ENCODE results near the gene GNPTG.

The GNPTG gene

DNA sequence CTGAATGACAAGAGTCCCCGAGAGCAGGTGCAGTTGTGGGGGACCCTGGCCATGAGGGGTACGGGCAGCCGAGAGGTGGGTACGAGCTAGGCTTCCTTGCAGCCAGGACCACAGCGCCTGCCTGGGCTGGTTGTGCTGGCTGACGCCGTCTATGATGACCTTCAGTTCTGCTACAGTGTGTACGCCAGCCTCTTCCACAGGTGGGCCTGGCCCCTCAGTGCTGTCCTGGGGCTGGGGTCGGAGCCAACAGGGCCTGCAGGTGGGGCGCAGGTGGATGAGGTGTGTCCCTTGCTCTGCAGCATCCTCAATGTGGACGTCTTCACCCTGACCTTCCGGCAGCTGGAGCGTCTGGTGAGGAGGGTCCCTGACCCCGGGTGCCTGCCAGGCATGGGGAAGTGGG is 7.2 kb upstream of the GNPTG start:
- Mint-ChIP-seq H3K4me3 (no peak overlapping the region), H3K27me3 (ENCODE audit: low read depth) (no peaks in the 10 kb centered on the region)

GRCh38 chr16:1345087-1345486 is 6.6 kb upstream of the GNPTG start:
- DNase-seq (ENCODE audit: low spot score) = no peak
- H3K9me3 Mint-ChIP-seq = no peaks in the 10 kb centered on the region
- no peaks in the 10 kb centered on the region for H3K27me3 Mint-ChIP-seq (ENCODE audit: low read depth)
- H3K4me1 Mint-ChIP-seq (ENCODE audit: low read depth) = peaks cover 11% of the 10 kb centered on the region
- no peaks in the 10 kb centered on the region for H3K36me3 Mint-ChIP-seq (ENCODE audit: low read depth)
- H3K4me3 Mint-ChIP-seq = no peak overlapping the region
- no peak overlapping the region for H3K27ac Mint-ChIP-seq

More for the DNA sequence above, 7.2 kb upstream of the GNPTG start:
- Mint-ChIP-seq H3K4me1 (ENCODE audit: low read depth) (peaks cover 9% of the 10 kb centered on the region), H3K27ac (no peak overlapping the region), H3K36me3 (ENCODE audit: low read depth) (no peaks in the 10 kb centered on the region), H3K9me3 (no peaks in the 10 kb centered on the region)
- no peak for DNase-seq (ENCODE audit: low spot score)

- Mint-ChIP-seq H3K27ac (no peak overlapping the region), H3K4me1 (ENCODE audit: low read depth) (peaks cover 17% of the 10 kb centered on the region), H3K27me3 (ENCODE audit: low read depth) (no peaks in the 10 kb centered on the region), H3K9me3 (no peaks in the 10 kb centered on the region), H3K36me3 (ENCODE audit: low read depth) (no peaks in the 10 kb centered on the region), H3K4me3 (no peak overlapping the region)
- DNase-seq (ENCODE audit: low spot score) = no peak
These were observed 5.9 kb upstream of the GNPTG start for GRCh38 chr16:1345651-1346421.

GRCh38 chr16:1346422-1347285 is 5.1 kb upstream of the GNPTG start:
- H3K4me1 Mint-ChIP-seq (ENCODE audit: low read depth) = peaks cover 17% of the 10 kb centered on the region
- no peaks in the 10 kb centered on the region for H3K27me3 Mint-ChIP-seq (ENCODE audit: low read depth)
- no peak for DNase-seq (ENCODE audit: low spot score)
- no peaks in the 10 kb centered on the region for H3K36me3 Mint-ChIP-seq (ENCODE audit: low read depth)
- no peaks in the 10 kb centered on the region for H3K9me3 Mint-ChIP-seq
- H3K27ac Mint-ChIP-seq = no peak overlapping the region
- H3K4me3 Mint-ChIP-seq = no peak overlapping the region

GRCh38 chr16:1347286-1347855 is 4.4 kb upstream of the GNPTG start:
- Mint-ChIP-seq H3K27me3 (ENCODE audit: low read depth) (no peaks in the 10 kb centered on the region), H3K27ac (no peak overlapping the region), H3K36me3 (ENCODE audit: low read depth) (no peaks in the 10 kb centered on the region), H3K4me3 (no peak overlapping the region), H3K4me1 (ENCODE audit: low read depth) (peaks cover 19% of the 10 kb centered on the region), H3K9me3 (no peaks in the 10 kb centered on the region)
- DNase-seq (ENCODE audit: low spot score) = no peak

DNA sequence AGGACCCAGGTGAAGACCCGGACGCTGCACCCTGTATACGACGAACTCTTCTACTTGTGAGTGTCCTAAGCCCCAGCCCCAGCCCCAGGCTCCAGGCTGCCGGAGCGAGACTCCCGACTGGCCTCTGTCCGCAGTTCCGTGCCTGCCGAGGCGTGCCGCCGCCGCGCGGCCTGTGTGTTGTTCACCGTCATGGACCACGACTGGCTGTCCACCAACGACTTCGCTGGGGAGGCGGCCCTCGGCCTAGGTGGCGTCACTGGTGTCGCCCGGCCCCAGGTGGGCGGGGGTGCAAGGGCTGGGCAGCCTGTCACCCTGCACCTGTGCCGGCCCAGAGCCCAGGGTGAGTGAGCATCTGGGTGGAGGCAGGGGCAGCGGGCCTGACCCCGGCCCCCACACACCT is 3.8 kb upstream of the GNPTG start:
- no peaks in the 10 kb centered on the region for H3K36me3 Mint-ChIP-seq (ENCODE audit: low read depth)
- H3K27ac Mint-ChIP-seq = no peak overlapping the region
- DNase-seq (ENCODE audit: low spot score) = no peak
- H3K27me3 Mint-ChIP-seq (ENCODE audit: low read depth) = no peaks in the 10 kb centered on the region
- H3K4me1 Mint-ChIP-seq (ENCODE audit: low read depth) = peaks cover 20% of the 10 kb centered on the region
- H3K9me3 Mint-ChIP-seq = no peaks in the 10 kb centered on the region
- H3K4me3 Mint-ChIP-seq = no peak overlapping the region

- no peak overlapping the region for H3K4me3 Mint-ChIP-seq
- no peak for DNase-seq (ENCODE audit: low spot score)
- H3K9me3 Mint-ChIP-seq = no peaks in the 10 kb centered on the region
- H3K27me3 Mint-ChIP-seq (ENCODE audit: low read depth) = no peaks in the 10 kb centered on the region
- peaks cover 18% of the 10 kb centered on the region for H3K4me1 Mint-ChIP-seq (ENCODE audit: low read depth)
- no peak overlapping the region for H3K27ac Mint-ChIP-seq
- no peaks in the 10 kb centered on the region for H3K36me3 Mint-ChIP-seq (ENCODE audit: low read depth)
These were observed 3.3 kb upstream of the GNPTG start for GRCh38 chr16:1348441-1348840.

DNA sequence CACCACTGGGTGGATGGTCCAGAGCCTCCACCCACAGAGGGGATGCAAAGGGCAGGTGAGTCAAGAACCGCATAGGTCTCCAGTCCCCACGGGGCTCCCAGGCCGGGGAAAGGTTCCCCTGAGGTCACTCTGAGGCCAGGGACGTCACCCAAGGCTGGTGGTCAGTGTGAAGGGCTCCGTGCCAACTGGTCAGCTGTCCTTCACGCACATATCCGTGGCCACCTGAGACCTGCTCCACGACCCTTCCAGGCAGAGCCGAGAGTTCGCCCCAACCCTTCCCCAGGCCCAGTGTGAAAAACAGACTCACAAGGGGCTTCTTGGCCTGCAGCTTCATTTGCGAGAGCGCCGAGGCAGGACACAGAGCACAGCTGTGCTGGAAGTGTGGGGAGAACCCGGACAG is 2.8 kb upstream of the GNPTG start:
- Mint-ChIP-seq H3K27ac (no peak overlapping the region), H3K36me3 (ENCODE audit: low read depth) (no peaks in the 10 kb centered on the region)

DNA sequence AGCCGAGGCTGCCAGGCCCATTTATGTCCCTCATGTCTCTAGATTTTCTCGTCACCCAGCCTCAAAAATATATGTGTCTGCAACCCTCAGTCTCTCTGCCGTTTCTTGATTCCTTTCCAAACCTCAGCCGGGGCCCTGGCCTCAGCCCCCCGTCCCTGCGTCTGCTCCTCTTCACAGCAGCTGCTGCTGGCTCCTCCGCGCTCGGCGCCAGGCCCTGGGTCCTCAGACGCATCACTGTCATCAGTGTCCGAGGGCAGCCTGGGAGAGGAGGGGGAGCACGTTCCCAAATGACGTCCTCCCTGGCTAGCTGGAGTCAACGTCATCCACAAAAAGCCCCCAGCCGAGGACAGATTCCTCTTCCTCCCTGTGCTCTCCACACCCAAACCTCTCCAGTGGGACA is 2.4 kb upstream of the GNPTG start:
- no peaks in the 10 kb centered on the region for H3K36me3 Mint-ChIP-seq (ENCODE audit: low read depth)
- no peaks in the 10 kb centered on the region for H3K27me3 Mint-ChIP-seq (ENCODE audit: low read depth)
- DNase-seq (ENCODE audit: low spot score) = no peak
- H3K27ac Mint-ChIP-seq = no peak overlapping the region
- no peaks in the 10 kb centered on the region for H3K9me3 Mint-ChIP-seq
- H3K4me1 Mint-ChIP-seq (ENCODE audit: low read depth) = peaks cover 17% of the 10 kb centered on the region
- H3K4me3 Mint-ChIP-seq = no peak overlapping the region

More for the DNA sequence above, 2.8 kb upstream of the GNPTG start:
- peaks cover 17% of the 10 kb centered on the region for H3K4me1 Mint-ChIP-seq (ENCODE audit: low read depth)
- H3K27me3 Mint-ChIP-seq (ENCODE audit: low read depth) = no peaks in the 10 kb centered on the region
- no peak for DNase-seq (ENCODE audit: low spot score)
- H3K9me3 Mint-ChIP-seq = no peaks in the 10 kb centered on the region
- H3K4me3 Mint-ChIP-seq = no peak overlapping the region

DNA sequence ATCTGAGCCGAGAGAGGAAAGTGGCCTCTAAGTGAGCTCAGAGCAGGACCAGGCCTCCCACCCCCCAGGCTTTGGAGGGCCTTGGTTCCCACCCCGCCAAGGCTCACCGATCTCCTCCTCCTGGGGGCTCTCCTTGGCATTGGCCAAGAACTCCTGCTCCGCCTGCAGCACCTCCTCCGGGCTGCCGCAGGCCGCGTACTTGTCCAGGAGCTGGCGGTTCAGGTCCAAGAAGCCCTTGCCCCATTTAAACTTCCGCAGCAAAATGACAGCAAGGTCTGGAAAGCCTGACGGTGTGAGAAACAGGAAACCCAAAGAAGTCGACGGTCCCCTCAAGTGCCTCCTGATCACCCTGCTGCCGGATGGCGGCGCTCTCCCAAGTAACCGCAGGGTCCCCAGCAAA is 1.8 kb upstream of the GNPTG start:
- no peaks in the 10 kb centered on the region for H3K27me3 Mint-ChIP-seq (ENCODE audit: low read depth)
- no peak for DNase-seq (ENCODE audit: low spot score)
- no peaks in the 10 kb centered on the region for H3K36me3 Mint-ChIP-seq (ENCODE audit: low read depth)
- no peak overlapping the region for H3K27ac Mint-ChIP-seq
- H3K4me1 Mint-ChIP-seq (ENCODE audit: low read depth) = peaks cover 19% of the 10 kb centered on the region
- no peaks in the 10 kb centered on the region for H3K9me3 Mint-ChIP-seq
- H3K4me3 Mint-ChIP-seq = peak overlapping the region; percentile 80

- Mint-ChIP-seq H3K4me1 (ENCODE audit: low read depth) (peaks cover 23% of the 10 kb centered on the region), H3K27ac (peak overlapping the region; percentile 75), H3K27me3 (ENCODE audit: low read depth) (no peaks in the 10 kb centered on the region), H3K4me3 (peak overlapping the region; percentile 80), H3K36me3 (ENCODE audit: low read depth) (no peaks in the 10 kb centered on the region), H3K9me3 (no peaks in the 10 kb centered on the region)
- no peak for DNase-seq (ENCODE audit: low spot score)
These were observed 1.0 kb upstream of the GNPTG start for GRCh38 chr16:1350691-1351090.

DNA sequence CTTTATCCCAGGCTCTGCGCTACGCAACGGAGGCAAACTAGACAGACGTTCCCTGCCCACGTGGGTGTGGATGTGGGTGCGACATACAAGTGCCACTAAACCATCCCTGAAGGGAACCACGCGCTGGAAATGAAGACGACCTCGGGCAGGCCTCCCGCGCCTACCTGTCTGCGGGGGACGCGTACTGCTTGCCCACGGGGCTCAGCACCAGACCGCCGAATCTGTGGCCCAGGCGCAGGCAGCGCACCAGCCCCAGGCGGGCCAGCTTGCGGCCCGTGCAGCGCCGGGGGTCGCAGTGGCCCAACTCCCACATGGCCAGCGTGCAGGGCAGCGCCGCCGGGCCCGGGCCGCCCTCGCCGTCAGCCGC is 533 bp upstream of the GNPTG start:
- DNase-seq (ENCODE audit: low spot score) = no peak
- Mint-ChIP-seq H3K36me3 (ENCODE audit: low read depth) (no peaks in the 10 kb centered on the region), H3K27ac (peak overlapping the region; percentile 75), H3K4me1 (ENCODE audit: low read depth) (peaks cover 23% of the 10 kb centered on the region), H3K9me3 (no peaks in the 10 kb centered on the region), H3K27me3 (ENCODE audit: low read depth) (no peaks in the 10 kb centered on the region), H3K4me3 (peak overlapping the region; percentile 80)

- no peak overlapping the region for H3K4me3 Mint-ChIP-seq
- H3K27ac Mint-ChIP-seq = peak overlapping the region; percentile 11
- no peaks in the 10 kb centered on the region for H3K27me3 Mint-ChIP-seq (ENCODE audit: low read depth)
- H3K4me1 Mint-ChIP-seq (ENCODE audit: low read depth) = peaks cover 22% of the 10 kb centered on the region
- H3K36me3 Mint-ChIP-seq (ENCODE audit: low read depth) = no peaks in the 10 kb centered on the region
- no peak for DNase-seq (ENCODE audit: low spot score)
- no peaks in the 10 kb centered on the region for H3K9me3 Mint-ChIP-seq
These were observed 3.2 kb downstream of the GNPTG start for GRCh38 chr16:1354815-1355540.

- no peak overlapping the region for H3K27ac Mint-ChIP-seq
These were observed 3.9 kb downstream of the GNPTG start for GRCh38 chr16:1355591-1355990.

More at GRCh38 chr16:1355591-1355990, 3.9 kb downstream of the GNPTG start:
- Mint-ChIP-seq H3K36me3 (ENCODE audit: low read depth) (peaks cover 3% of the 10 kb centered on the region), H3K4me1 (ENCODE audit: low read depth) (peaks cover 16% of the 10 kb centered on the region), H3K4me3 (no peak overlapping the region), H3K9me3 (no peaks in the 10 kb centered on the region), H3K27me3 (ENCODE audit: low read depth) (no peaks in the 10 kb centered on the region)
- DNase-seq (ENCODE audit: low spot score) = no peak

Measured in T-helper 2 cell treated with Interferon-gamma antibody and Interleukin-4, amounts not matched to agents 5 μg/mL and 100 μg/mL, for 36 hours (primary cell).